DOHH2 (cell line): Measurements from ENCODE around the gene CEP57.

Experiments
- CTCF ChIP-seq: fragments of 200-600 bp; sonication (generic); IDR thresholded peaks from one replicate; pipeline ENCODE4 v1.5.1; 2014; ENCODE audit warnings: antibody characterized with exemption, mild to moderate bottlenecking, low read depth, low read length; ENCODE audit not compliant: poor library complexity, severe bottlenecking
- EZH2phosphoT487 ChIP-seq: fragments of 200-600 bp; sonication (generic); IDR thresholded peaks from 2 replicates; pipeline ENCODE4 v1.6.1; 2017; ENCODE audit warnings: borderline replicate concordance, mild to moderate bottlenecking, antibody characterized with exemption, low read length, moderate library complexity, mixed read lengths

GRCh38 chr11:95792700-95793099 is 2.4 kb downstream of the CEP57 start:
- TF ChIP-seq CTCF = no peak
- TF ChIP-seq EZH2phosphoT487 = no peak
